H1 (cell line): ENCODE results near the gene NSUN7. TPM values are rescaled to one million over a fixed set of nuclear protein-coding genes. Genes with fewer than 3 reads are reported as not detected.

Experiments used
- ASH2L ChIP-seq: fragments of 200-600, 300-600 bp; sonication (generic); IDR thresholded peaks from one replicate; pipeline ENCODE4 v1.7.1; 2017; ENCODE audit warnings: low read length
- CHD2 ChIP-seq: IDR thresholded peaks from 2 replicates; pipeline ENCODE4 v1.6.1; 2012; ENCODE audit warnings: low read length, improper control_type of control experiment
- CHD7 ChIP-seq: fragments of 300-600 bp; sonication (generic); IDR thresholded peaks from 2 replicates; pipeline ENCODE4 v1.7.1; 2012; ENCODE audit warnings: low read length, moderate library complexity, mild to moderate bottlenecking, inconsistent platforms; ENCODE audit not compliant: insufficient replicate concordance
- CTBP2 ChIP-seq: IDR thresholded peaks from 2 replicates; pipeline ENCODE4 v1.7.0; 2011; ENCODE audit warnings: borderline replicate concordance, mild to moderate bottlenecking, moderate library complexity, mixed read lengths, low read length; ENCODE audit not compliant: insufficient read depth, insufficient read length
- KDM5A ChIP-seq: fragments of 200-600 bp; IDR thresholded peaks from 2 replicates; pipeline ENCODE4 v1.7.1; 2012; ENCODE audit warnings: mild to moderate bottlenecking, low read length, inconsistent platforms, mixed read lengths
- NRF1 ChIP-seq: IDR thresholded peaks from 2 replicates; pipeline ENCODE4 v1.6.1; 2011; ENCODE audit warnings: mild to moderate bottlenecking, low read depth, low read length, improper control_type of control experiment
- POLR2AphosphoS5 ChIP-seq: IDR thresholded peaks from 2 replicates; pipeline ENCODE4 v1.6.1; 2011; ENCODE audit warnings: low read depth, low read length
- RAD21 ChIP-seq, 2 experiments: IDR thresholded peaks in 1 of 2; conservative IDR thresholded peaks in 1 of 2; 2 replicates each; pipeline ENCODE4 v1.6.1; 2011; ENCODE audit warnings: low read depth in 2 of 2, low read length in 2 of 2, improper control_type of control experiment in 1 of 2, inconsistent platforms in 1 of 2, mild to moderate bottlenecking in 1 of 2, moderate library complexity in 1 of 2
- SIX5 ChIP-seq: IDR thresholded peaks from 2 replicates; pipeline ENCODE4 v1.6.1; 2011; ENCODE audit warnings: mild to moderate bottlenecking, low read depth, low read length
- SP4 ChIP-seq: IDR thresholded peaks from 2 replicates; pipeline ENCODE4 v1.6.1; 2012; ENCODE audit warnings: low read length, inconsistent platforms
- SRF ChIP-seq: IDR thresholded peaks from 2 replicates; pipeline ENCODE4 v1.6.1; 2011; ENCODE audit warnings: mild to moderate bottlenecking, low read depth, low read length, moderate library complexity
- TAF7 ChIP-seq: optimal IDR thresholded peaks from 2 replicates; pipeline ENCODE3; 2011; ENCODE audit warnings: low read depth, mild to moderate bottlenecking, inconsistent platforms, low read length, moderate library complexity, borderline replicate concordance
- TEAD4 ChIP-seq: IDR thresholded peaks from 2 replicates; pipeline ENCODE4 v1.6.1; 2012; ENCODE audit warnings: low read depth, low read length, inconsistent platforms, mixed read lengths
- polyA plus RNA-seq, 7 experiments: library from polyadenylated mRNA; depleted of rRNA in 3 of 7; stranded (reverse) in 5 of 7; unstranded in 2 of 7; fragments of >200 nt in 5 of 7; fragments of 200-250 nt in 2 of 7; gene quantifications; 1 replicate in 5 of 7; 2 replicates in 1 of 7; 4 replicates in 1 of 7; pipeline versions ENCODE4 v1.2.1 to v1.2.3, GENCODE V29; 2011 to 2013; ENCODE audit warnings: missing spikeins in 2 of 7, mixed read lengths in 2 of 7
- total RNA-seq: library from RNA; stranded (reverse); fragmentation: NEBNext Ultra II Directional; extraction: Animal tissue kit (Norgen Biotek cat#: 25700); gene quantifications from 2 replicates; pipeline ENCODE4 v1.2.1, GENCODE V29; 2021

The NSUN7 gene
- total and polyA plus RNA-seq, 2 of the 8 experiments (the other 6 are each of a cell fraction or from before 2014, with no cell fraction given) = 8.8 to 24.4 TPM

GRCh38 chr4:40721730-40722171, 28.0 kb upstream of the NSUN7 start (continued):
- TF ChIP-seq CHD7 = no peak
- no peak for TF ChIP-seq TEAD4
- no peak for TF ChIP-seq SRF
- no peak for TF ChIP-seq NRF1
- no peak for TF ChIP-seq CTBP2
- no peak for TF ChIP-seq RAD21 (IDR thresholded peaks at IDR 0.05 in 1 of 2, conservative IDR thresholded peaks at IDR 0.05 in 1 of 2; ENCODE audit: low read depth in 2 of 2, low read length in 2 of 2)
- TF ChIP-seq POLR2AphosphoS5 = no peak
- TF ChIP-seq KDM5A = no peak
- TF ChIP-seq SIX5 = no peak
- no peak for TF ChIP-seq SP4
- no peak for TF ChIP-seq ASH2L
- TF ChIP-seq CHD2 = no peak
- TF ChIP-seq TAF7 = no peak
